Retinal pigment epithelial cell (primary cell): ENCODE results near the gene RXFP3.

Source experiments
- DNase-seq: peaks from one replicate; pipeline ENCODE4 v3.0.0-alpha.2; 2010; ENCODE audit warnings: low read depth
- H3K4me3 ChIP-seq: 2 replicates; pipeline ENCODE4 v1.5.1; 2011; ENCODE audit warnings: mild to moderate bottlenecking, low read length, control low read depth, moderate library complexity
- TF ChIP-seq, protein P1 (sequence below): conservative IDR thresholded peaks from 2 replicates; pipeline ENCODE4 v1.5.1; 2011; ENCODE audit warnings: low read depth, low read length, control low read depth, inconsistent platforms

RXFP3 gene

GRCh38 chr5:33980030-33980429, 43.8 kb downstream of the RXFP3 start:
- DNase-seq: no peak
- TF ChIP-seq, protein P1, sequence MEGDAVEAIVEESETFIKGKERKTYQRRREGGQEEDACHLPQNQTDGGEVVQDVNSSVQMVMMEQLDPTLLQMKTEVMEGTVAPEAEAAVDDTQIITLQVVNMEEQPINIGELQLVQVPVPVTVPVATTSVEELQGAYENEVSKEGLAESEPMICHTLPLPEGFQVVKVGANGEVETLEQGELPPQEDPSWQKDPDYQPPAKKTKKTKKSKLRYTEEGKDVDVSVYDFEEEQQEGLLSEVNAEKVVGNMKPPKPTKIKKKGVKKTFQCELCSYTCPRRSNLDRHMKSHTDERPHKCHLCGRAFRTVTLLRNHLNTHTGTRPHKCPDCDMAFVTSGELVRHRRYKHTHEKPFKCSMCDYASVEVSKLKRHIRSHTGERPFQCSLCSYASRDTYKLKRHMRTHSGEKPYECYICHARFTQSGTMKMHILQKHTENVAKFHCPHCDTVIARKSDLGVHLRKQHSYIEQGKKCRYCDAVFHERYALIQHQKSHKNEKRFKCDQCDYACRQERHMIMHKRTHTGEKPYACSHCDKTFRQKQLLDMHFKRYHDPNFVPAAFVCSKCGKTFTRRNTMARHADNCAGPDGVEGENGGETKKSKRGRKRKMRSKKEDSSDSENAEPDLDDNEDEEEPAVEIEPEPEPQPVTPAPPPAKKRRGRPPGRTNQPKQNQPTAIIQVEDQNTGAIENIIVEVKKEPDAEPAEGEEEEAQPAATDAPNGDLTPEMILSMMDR: no peak
- H3K4me3 ChIP-seq: no peak overlapping the region

GRCh38 chr5:33981408-33982162, 45.4 kb downstream of the RXFP3 start:
- TF ChIP-seq, protein P1: no peak
- peak; percentile 70 for DNase-seq

DNA sequence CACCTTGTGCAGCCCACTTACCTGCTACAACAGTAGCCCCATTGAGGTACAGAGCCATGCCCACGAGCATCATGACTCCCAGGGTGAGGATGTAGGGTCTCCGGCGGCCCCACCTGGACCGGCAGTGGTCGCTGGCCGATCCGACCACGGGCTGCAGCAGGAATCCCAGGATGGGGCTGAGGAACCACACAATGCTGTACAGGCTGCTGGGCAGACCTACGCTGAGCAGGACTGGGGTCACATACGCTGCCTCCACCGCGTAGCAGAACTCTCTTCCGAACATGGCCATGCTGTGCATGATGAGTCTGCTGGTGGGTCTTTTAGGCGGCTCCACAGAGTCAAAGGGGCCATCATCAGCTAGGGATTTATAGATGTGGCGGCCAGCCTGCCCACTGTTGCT, 48.0 kb downstream of the RXFP3 start:
- peak overlapping the region; percentile 81 for H3K4me3 ChIP-seq
- TF ChIP-seq, protein P1: no peak

More at GRCh38 chr5:33981408-33982162, 45.4 kb downstream of the RXFP3 start:
- H3K4me3 ChIP-seq: peak overlapping the region; percentile 15

DNA sequence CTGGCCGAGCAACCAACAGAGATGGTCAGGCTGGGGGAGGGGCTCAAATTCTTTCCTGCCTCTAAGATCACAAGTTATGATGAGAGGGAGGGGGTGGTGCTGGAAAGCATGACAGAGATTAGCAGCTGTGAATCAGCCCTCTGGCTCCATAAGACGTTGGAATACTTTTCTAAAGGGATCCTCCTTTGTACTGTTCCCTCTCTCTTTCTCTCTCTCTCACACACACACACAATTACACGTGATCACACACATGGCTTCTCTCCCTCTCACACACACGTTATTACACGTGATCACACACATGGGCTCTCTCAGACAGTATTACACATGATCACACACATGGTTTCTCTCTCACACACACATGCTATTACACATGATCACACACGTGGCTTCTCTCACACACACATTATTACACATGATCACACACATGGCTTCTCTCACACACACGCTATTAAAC, 48.5 kb downstream of the RXFP3 start, which contains the start of gene SLC45A2:
SLC45A2 (minus strand) TSS at position 23 of the 454 bp plus-strand sequence. CDS start 110 bp downstream, outside the sequence.
- H3K4me3 ChIP-seq: peak within 1 kb of the TSS; percentile 81
- peak; percentile 90 for DNase-seq
- TF ChIP-seq, protein P1: no peak

More for the DNA sequence above, 48.0 kb downstream of the RXFP3 start:
- DNase-seq: no peak

DNA sequence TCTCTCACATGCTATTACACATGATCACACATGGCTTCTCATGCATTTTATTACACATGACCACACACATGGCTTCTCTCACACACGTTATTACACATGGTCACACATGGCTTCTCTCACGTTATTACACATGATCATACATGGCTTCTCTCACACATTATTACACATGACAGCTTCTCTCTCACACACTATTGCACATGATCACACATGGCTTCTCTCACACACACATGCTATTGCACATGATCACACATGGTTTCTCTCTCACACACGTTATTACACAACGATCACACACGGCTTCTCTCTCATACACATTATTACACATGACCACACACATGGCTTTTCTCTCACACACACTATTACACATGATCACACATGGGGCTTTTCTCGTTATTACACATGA, 49.3 kb downstream of the RXFP3 start:
- TF ChIP-seq, protein P1: no peak
- DNase-seq: no peak
- H3K4me3 ChIP-seq: no peak overlapping the region
